ENCODE results near the gene RPL35A.
"Not testable (repeated sequence)": the region's sequence is repeated elsewhere in the genome, so short reads cannot be mapped to it uniquely, and the experiment has no call there.

The RPL35A gene

GRCh38 chr3:197952440-197952839 is 2.5 kb downstream of the RPL35A start:
- no peak for DNase-seq (ENCODE audit: low spot score)

GRCh38 chr3:197953325-197953724 is 3.3 kb downstream of the RPL35A start:
- no peak for DNase-seq (ENCODE audit: low spot score)

- DNase-seq (ENCODE audit: low spot score): no peak
Measured at GRCh38 chr3:197953881-197954280, 3.9 kb downstream of the RPL35A start.

GRCh38 chr3:197955892-197956477 is 6.0 kb downstream of the RPL35A start:
- no peak for DNase-seq (ENCODE audit: low spot score)

- no peak for DNase-seq (ENCODE audit: low spot score)
Measured at GRCh38 chr3:197956626-197956988, 6.6 kb downstream of the RPL35A start.

- no peak for DNase-seq (ENCODE audit: low spot score)
Measured at GRCh38 chr3:197957790-197958133, 7.8 kb downstream of the RPL35A start.

GRCh38 chr3:197958346-197958745 is 8.4 kb downstream of the RPL35A start:
- no peak for DNase-seq (ENCODE audit: low spot score)

- DNase-seq (ENCODE audit: low spot score): not testable (repeated sequence)
Measured at GRCh38 chr3:197958848-197959247, 8.9 kb downstream of the RPL35A start.

- DNase-seq (ENCODE audit: low spot score): no peak
Measured at GRCh38 chr3:197959500-197959890, 9.5 kb downstream of the RPL35A start.

GRCh38 chr3:197959891-197960693 is 10.1 kb downstream of the RPL35A start, which contains the start of gene LMLN:
TSS of gene LMLN (plus strand) at chr3:197960217. CDS start at chr3:197960246, 29 bp downstream.
- DNase-seq (ENCODE audit: low spot score): peak; percentile 97

GRCh38 chr3:197960694-197961581 is 10.9 kb downstream of the RPL35A start:
- DNase-seq (ENCODE audit: low spot score): no peak

- DNase-seq (ENCODE audit: low spot score): no peak
Measured at GRCh38 chr3:197961582-197961945, 11.6 kb downstream of the RPL35A start.

GRCh38 chr3:197963019-197963637 is 13.1 kb downstream of the RPL35A start:
- no peak for DNase-seq (ENCODE audit: low spot score)

- not testable (repeated sequence) for DNase-seq (ENCODE audit: low spot score)
Measured at GRCh38 chr3:197967337-197967989, 17.5 kb downstream of the RPL35A start.

GRCh38 chr3:197970588-197970987 is 20.6 kb downstream of the RPL35A start:
- DNase-seq (ENCODE audit: low spot score): no peak

GRCh38 chr3:197974016-197974415 is 24.0 kb downstream of the RPL35A start:
- no peak for DNase-seq (ENCODE audit: low spot score)

GRCh38 chr3:197975311-197975710 is 25.3 kb downstream of the RPL35A start:
- no peak for DNase-seq (ENCODE audit: low spot score)

- no peak for DNase-seq (ENCODE audit: low spot score)
Measured at GRCh38 chr3:197983076-197983475, 33.1 kb downstream of the RPL35A start.

- no peak for DNase-seq (ENCODE audit: low spot score)
Measured at GRCh38 chr3:197989651-197990050, 39.7 kb downstream of the RPL35A start.

- DNase-seq (ENCODE audit: low spot score): no peak
Measured at GRCh38 chr3:197994736-197995135, 44.7 kb downstream of the RPL35A start.

GRCh38 chr3:197996855-197997254 is 46.9 kb downstream of the RPL35A start:
- no peak for DNase-seq (ENCODE audit: low spot score)

- DNase-seq (ENCODE audit: low spot score): no peak
Measured at GRCh38 chr3:197997936-197998335, 47.9 kb downstream of the RPL35A start.
